Aorta (tissue), 5 donors: ENCODE measurements around the gene ERAS. TPM values are rescaled to one million over a fixed set of nuclear protein-coding genes. Genes with fewer than 3 reads are reported as not detected.
"Not testable (repeated sequence)": the region's sequence is repeated elsewhere in the genome, so short reads cannot be mapped to it uniquely, and the experiment has no call there.

Experiments used
- ATAC-seq: fragments of 200-7000 bp; cut with Tn5 transposase; one replicate; pipeline ENCODE4 v1.9.1; 2022; ENCODE audit warnings: moderate library complexity; ENCODE audit not compliant: low FRiP score
- DNase-seq, 2 donors: peaks; one replicate each; pipeline ENCODE4 v3.0.0-alpha.2; 2020
- H3K27ac ChIP-seq, 2 donors: one replicate each; pipeline ENCODE4 v1.5.1; 2013; ENCODE audit warnings: low read length in 2 of 2, mild to moderate bottlenecking in 2 of 2, moderate library complexity in 2 of 2, control low read depth in 1 of 2, inconsistent platforms in 1 of 2, low read depth in 1 of 2
- H3K27me3 ChIP-seq, 2 donors: one replicate each; pipeline ENCODE4 v1.6.1; 2013; ENCODE audit warnings: control low read depth in 1 of 2, low read length in 1 of 2, mild to moderate bottlenecking in 1 of 2, moderate library complexity in 1 of 2; ENCODE audit not compliant: insufficient read depth in 2 of 2, control insufficient read depth in 1 of 2
- H3K36me3 ChIP-seq, 2 donors: one replicate each; pipeline ENCODE4 v1.6.1; 2013; ENCODE audit warnings: control low read depth in 1 of 2, low read length in 1 of 2, mild to moderate bottlenecking in 1 of 2; ENCODE audit not compliant: insufficient read depth in 2 of 2, control insufficient read depth in 1 of 2
- H3K4me1 ChIP-seq, 2 donors: one replicate each; pipeline ENCODE4 v1.6.1; 2013; ENCODE audit warnings: low read length in 2 of 2, control low read depth in 1 of 2, mild to moderate bottlenecking in 1 of 2, moderate library complexity in 1 of 2; ENCODE audit not compliant: insufficient read depth in 2 of 2, control insufficient read depth in 1 of 2
- H3K4me3 ChIP-seq, 2 donors: one replicate each; pipeline ENCODE4 v1.5.1; 2013; ENCODE audit warnings: low read length in 2 of 2, control low read depth in 1 of 2, mild to moderate bottlenecking in 1 of 2
- H3K9me3 ChIP-seq: one replicate; pipeline ENCODE4 v1.6.1; 2013; ENCODE audit warnings: mild to moderate bottlenecking, low read length; ENCODE audit not compliant: control insufficient read depth
- WGBS, 2 donors: extraction: QIAGEN DNeasy Blood & Tissue Kit; methylation state at CpG; one replicate each; pipeline ENCODE4 v1.1.7; 2013; 5-methylcytosine and 5-hydroxymethylcytosine counted together
- intact Hi-C, 2 donors: fragments of 100-400 bp; cut with DNase I; formaldehyde crosslinking; loops; one replicate each; pipeline versions ENCODE4 v1.14.2 to v1.15.0; 2022
- polyA plus RNA-seq, 2 donors: library from polyadenylated mRNA; stranded (reverse); fragments of 200-250 nt; gene quantifications; one replicate each; pipeline ENCODE4 v1.2.3, GENCODE V29; 2013
- total RNA-seq, 2 donors: library from RNA; stranded (reverse); fragmentation: NEBNext Ultra II Directional; extraction: Animal tissue kit (Norgen Biotek cat#: 25700); gene quantifications; one replicate each; pipeline ENCODE4 v1.2.1, GENCODE V29; 2021
- donor health status: healthy with polysubstance abuse.
- donor health status: Bipolar disorder and iron deficiency.
- donor health status: DM: no; HTN: no; CAD: no.
- donor health status: DM: no; HTN: no; CAD: no.
- donor health status: DM: yes; HTN: yes; CAD: no.

Gene ERAS
- total and polyA plus RNA-seq, 4 donors, result 0.69 TPM; not detected in 3

DNA sequence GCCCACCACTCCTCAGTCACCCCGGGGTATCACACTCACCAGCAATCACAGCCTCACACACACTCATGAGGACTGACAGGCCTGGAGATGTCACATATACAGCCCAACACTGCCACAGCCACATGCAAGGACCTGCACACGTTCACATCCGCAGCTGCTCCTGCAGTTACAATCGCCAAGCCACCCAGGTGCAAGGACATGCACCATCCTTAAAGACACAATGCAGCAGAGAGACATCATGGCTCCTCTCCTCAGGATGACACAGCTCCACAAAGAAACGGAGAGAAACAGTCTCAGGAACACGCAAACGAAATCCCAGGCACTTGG is 8.0 kb downstream of the ERAS start:
- no peaks in the 10 kb centered on the region for H3K27me3 ChIP-seq
- DNase-seq, result peak in 1 of 2 donors; percentile 42
- H3K4me1 ChIP-seq, result no peaks in the 10 kb centered on the region
- WGBS, 2 donors, result 7 to 33% methylated on average over 7 of the region's 7 CpGs
- no peak for ATAC-seq
- H3K4me3 ChIP-seq, result no peak overlapping the region
- H3K27ac ChIP-seq, result no peak overlapping the region
- H3K36me3 ChIP-seq, result no peaks in the 10 kb centered on the region
- intact Hi-C loops, result no loop called here
- H3K9me3 ChIP-seq, result no peaks in the 10 kb centered on the region

DNA sequence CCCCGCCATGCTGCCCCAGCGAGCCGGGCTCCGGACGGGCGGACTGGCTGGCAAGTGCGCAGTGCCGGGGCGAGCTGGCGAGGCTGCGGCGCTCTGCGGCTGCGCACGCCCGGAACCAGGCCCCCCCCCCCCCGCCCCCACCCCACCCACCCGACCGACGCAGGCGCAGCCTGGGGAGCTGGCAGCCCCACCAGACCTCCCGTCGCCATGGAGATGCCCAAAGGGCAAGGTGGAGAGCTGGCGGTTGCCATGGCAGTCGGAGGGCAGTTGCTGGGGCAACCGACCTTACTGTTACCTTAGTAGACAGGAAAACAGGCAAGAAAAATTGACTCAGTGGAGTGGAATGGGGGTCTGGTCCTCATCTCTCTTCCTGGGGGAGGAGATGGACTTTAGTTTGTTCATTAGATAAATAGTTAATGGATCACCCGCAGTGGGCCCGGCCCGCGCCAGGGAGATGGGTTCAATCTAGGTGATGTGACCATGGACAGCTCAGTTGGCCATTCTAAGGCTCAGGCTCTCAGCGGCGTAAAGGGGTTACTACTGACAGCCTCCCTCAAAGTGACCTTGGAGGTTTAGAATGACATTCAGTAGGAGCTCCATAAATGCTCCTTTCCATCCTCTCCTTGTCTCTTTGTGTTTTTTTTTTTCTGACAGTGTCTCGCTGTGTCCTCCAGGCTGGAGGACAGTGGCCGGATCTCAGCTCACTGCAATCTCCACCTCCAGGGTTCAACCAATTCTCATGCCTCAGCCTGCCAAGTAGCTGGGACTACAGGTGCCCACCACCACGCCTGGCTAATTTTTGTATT is 9.4 kb downstream of the ERAS start, which contains the start of gene PCSK1N:
PCSK1N (minus strand) TSS at position 87 of the 806 bp plus-strand sequence; CDS start at position 9, 78 bp downstream.
- ATAC-seq (no peak), DNase-seq (no peak)
- Histone ChIP-seq H3K4me3 (no peak within 1 kb of the TSS), H3K27me3 (no peaks in the 10 kb centered on the region), H3K9me3 (no peaks in the 10 kb centered on the region), H3K36me3 (no peaks in the 10 kb centered on the region), H3K4me1 (no peaks in the 10 kb centered on the region), H3K27ac (no peak within 1 kb of the TSS)
- intact Hi-C loops, result no loop called here
- WGBS, 2 donors, result 14 to 43% methylated on average over 32 to 35 of the region's 35 CpGs

DNA sequence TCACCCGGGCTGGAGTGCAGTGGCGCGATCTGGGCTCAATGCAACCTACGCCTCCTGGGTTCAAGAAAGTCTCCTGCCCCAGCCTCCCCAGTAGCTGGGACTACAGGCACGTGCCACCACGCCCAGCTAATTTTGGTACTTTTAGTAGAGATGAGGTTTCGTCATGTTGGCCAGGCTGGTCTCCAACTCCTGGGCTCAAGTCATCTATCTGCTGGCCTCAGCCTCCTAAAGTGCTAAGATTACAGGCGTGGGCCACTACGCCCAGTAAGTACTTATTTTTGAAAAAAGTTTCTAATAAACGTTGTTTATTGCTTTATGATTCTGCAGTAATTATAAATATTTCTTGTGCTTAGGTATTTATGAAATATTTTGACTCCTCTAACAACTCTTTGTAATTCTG is 13.4 kb downstream of the ERAS start:
- Histone ChIP-seq H3K27me3 (no peaks in the 10 kb centered on the region), H3K4me3 (no peak overlapping the region), H3K9me3 (no peaks in the 10 kb centered on the region), H3K4me1 (no peaks in the 10 kb centered on the region), H3K36me3 (no peaks in the 10 kb centered on the region), H3K27ac (no peak overlapping the region)
- DNase-seq (no peak), ATAC-seq (no peak)
- intact Hi-C loops, result no loop called here
- WGBS, 2 donors, result 72 to 81% methylated on average over 9 to 10 of the region's 10 CpGs

GRCh38 chrX:48848847-48849246 is 22.5 kb downstream of the ERAS start:
- H3K27ac ChIP-seq, result no peak overlapping the region
- no peaks in the 10 kb centered on the region for H3K36me3 ChIP-seq
- 38 to 54% methylated on average over 1 of the region's 1 CpG for WGBS, 2 donors
- no peak for DNase-seq
- no peaks in the 10 kb centered on the region for H3K9me3 ChIP-seq
- H3K4me3 ChIP-seq, result no peak overlapping the region
- no peaks in the 10 kb centered on the region for H3K4me1 ChIP-seq
- H3K27me3 ChIP-seq, result no peaks in the 10 kb centered on the region
- no peak for ATAC-seq
- intact Hi-C loops, result no loop called here

DNA sequence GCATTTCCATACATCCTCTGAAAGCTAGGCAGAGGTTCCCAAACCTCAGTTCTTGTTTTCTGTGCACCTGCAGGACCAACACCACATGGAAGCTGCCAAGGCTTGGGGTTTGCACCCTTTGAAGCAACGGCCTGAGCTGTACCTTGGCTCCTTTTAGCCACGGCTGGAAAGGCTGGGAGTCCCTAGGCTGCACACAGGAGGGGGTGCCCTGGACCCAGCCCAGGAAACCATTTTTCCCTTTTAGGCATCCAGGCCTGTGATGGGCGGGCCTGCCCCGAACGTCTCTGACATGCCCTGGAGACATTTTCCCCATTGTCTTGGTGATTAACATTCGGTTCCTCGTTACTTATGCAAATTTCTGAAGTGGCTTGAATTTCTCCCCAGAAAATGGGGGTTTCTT is 26.5 kb downstream of the ERAS start:
- H3K36me3 ChIP-seq, result no peaks in the 10 kb centered on the region
- no peaks in the 10 kb centered on the region for H3K4me1 ChIP-seq
- H3K27me3 ChIP-seq, result no peaks in the 10 kb centered on the region
- H3K27ac ChIP-seq, result no peak overlapping the region
- ATAC-seq, result no peak
- H3K4me3 ChIP-seq, result no peak overlapping the region
- DNase-seq, result no peak
- 74 to 77% methylated on average over 7 of the region's 7 CpGs for WGBS, 2 donors
- no peaks in the 10 kb centered on the region for H3K9me3 ChIP-seq
- intact Hi-C loops, result no loop called here

GRCh38 chrX:48853494-48853893 is 27.2 kb downstream of the ERAS start:
- ATAC-seq, H3K36me3 ChIP-seq, H3K27me3 ChIP-seq, DNase-seq, H3K4me3 ChIP-seq, H3K27ac ChIP-seq, H3K4me1 ChIP-seq, H3K9me3 ChIP-seq, intact Hi-C loops: not testable (repeated sequence)

GRCh38 chrX:48854121-48854804 is 27.9 kb downstream of the ERAS start:
- ATAC-seq, H3K9me3 ChIP-seq, H3K27ac ChIP-seq, H3K4me3 ChIP-seq, H3K4me1 ChIP-seq, intact Hi-C loops, H3K27me3 ChIP-seq, H3K36me3 ChIP-seq, DNase-seq: not testable (repeated sequence)
- 76 to 85% methylated on average over 12 of the region's 12 CpGs for WGBS, 2 donors

DNA sequence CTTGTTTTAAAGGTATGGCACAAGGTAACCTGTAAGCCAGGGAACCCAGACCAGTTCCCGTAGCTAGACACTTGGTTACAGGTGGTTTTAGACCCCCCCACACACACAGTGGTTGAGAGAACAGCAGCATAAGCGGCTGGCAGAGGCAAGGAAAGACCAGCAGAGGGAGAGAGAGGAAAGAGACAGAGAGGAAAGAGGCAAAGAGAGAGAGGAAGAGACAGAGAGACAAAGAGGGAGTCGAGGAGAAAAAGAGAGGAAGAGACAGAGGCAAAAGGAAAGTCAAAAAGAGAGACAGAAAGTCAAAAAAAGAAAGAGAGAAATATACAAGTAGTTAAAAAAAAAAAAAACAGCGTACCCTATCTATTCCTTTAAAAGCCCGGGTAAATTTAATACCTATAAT is 28.6 kb downstream of the ERAS start:
- WGBS, 2 donors, result 39 to 56% methylated on average over 5 of the region's 5 CpGs
- intact Hi-C loops, result no loop called here

DNA sequence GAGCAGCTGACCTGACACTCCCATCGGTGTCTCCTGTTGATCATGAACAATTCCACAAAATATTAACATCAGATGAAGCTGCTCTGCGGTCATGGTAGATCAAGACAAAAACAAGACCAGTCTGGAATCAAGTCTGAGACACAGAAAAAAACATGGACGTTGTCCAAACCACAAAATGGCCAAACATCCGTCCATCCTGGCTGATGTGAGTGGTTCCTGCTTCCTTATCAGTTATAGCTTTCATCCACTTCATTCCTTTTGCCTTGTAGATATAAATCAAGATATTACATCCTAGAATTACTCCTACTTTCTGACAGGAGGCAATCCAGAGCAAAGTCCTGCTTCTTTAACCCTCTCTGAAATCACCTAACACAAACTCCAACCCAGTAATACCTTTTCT is 37.9 kb downstream of the ERAS start:
- Histone ChIP-seq H3K27ac (no peak overlapping the region), H3K4me3 (no peak overlapping the region), H3K36me3 (no peaks in the 10 kb centered on the region), H3K4me1 (no peaks in the 10 kb centered on the region), H3K9me3 (no peaks in the 10 kb centered on the region), H3K27me3 (no peaks in the 10 kb centered on the region)
- ATAC-seq (no peak), DNase-seq (no peak)
- WGBS, 2 donors, result 23 to 31% methylated on average over 4 of the region's 4 CpGs
- intact Hi-C loops, result no loop called here

More for the DNA sequence above, 28.6 kb downstream of the ERAS start:
- Histone ChIP-seq H3K4me1 (no peaks in the 10 kb centered on the region), H3K9me3 (no peaks in the 10 kb centered on the region), H3K36me3 (no peaks in the 10 kb centered on the region), H3K27me3 (no peaks in the 10 kb centered on the region), H3K4me3 (no peak overlapping the region), H3K27ac (no peak overlapping the region)
- no peak for ATAC-seq
- DNase-seq, result no peak
